Neural progenitor cell (in vitro differentiated cells): Measurements from ENCODE around the gene ADRB1.

ENCODE experiments used
- EZH2 ChIP-seq: fragments of 200-600 bp; sonication (generic); IDR thresholded peaks from 2 replicates; pipeline ENCODE4 v1.6.1; 2017; ENCODE audit warnings: antibody characterized with exemption, mild to moderate bottlenecking, moderate library complexity
- EZH2phosphoT487 ChIP-seq: fragments of 200-600 bp; sonication (generic); IDR thresholded peaks from 2 replicates; pipeline ENCODE4 v1.6.1; 2017; ENCODE audit warnings: antibody characterized with exemption
- TF ChIP-seq, protein P1 (sequence below): fragments of 200-600 bp; sonication (generic); IDR thresholded peaks from 2 replicates; pipeline ENCODE4 v1.5.1; 2017; ENCODE audit warnings: antibody characterized with exemption, mild to moderate bottlenecking

GRCh38 chr10:114031073-114031972 is 12.3 kb upstream of the ADRB1 start:
- TF ChIP-seq, protein P1, sequence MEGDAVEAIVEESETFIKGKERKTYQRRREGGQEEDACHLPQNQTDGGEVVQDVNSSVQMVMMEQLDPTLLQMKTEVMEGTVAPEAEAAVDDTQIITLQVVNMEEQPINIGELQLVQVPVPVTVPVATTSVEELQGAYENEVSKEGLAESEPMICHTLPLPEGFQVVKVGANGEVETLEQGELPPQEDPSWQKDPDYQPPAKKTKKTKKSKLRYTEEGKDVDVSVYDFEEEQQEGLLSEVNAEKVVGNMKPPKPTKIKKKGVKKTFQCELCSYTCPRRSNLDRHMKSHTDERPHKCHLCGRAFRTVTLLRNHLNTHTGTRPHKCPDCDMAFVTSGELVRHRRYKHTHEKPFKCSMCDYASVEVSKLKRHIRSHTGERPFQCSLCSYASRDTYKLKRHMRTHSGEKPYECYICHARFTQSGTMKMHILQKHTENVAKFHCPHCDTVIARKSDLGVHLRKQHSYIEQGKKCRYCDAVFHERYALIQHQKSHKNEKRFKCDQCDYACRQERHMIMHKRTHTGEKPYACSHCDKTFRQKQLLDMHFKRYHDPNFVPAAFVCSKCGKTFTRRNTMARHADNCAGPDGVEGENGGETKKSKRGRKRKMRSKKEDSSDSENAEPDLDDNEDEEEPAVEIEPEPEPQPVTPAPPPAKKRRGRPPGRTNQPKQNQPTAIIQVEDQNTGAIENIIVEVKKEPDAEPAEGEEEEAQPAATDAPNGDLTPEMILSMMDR = no peak
- TF ChIP-seq EZH2 (no peak), EZH2phosphoT487 (no peak)
